Activated CD4-positive, alpha-beta T cell treated with anti-CD3 and anti-CD28 coated beads for 4 hours (primary cell): ENCODE results near the gene ZRANB3.
"Not testable (repeated sequence)": the region's sequence is repeated elsewhere in the genome, so short reads cannot be mapped to it uniquely, and the experiment has no call there.

Source experiments
- DNase-seq, 2 donors: peaks; one replicate each; pipeline ENCODE4 v3.0.0-alpha.2; 2020

Gene ZRANB3

DNA sequence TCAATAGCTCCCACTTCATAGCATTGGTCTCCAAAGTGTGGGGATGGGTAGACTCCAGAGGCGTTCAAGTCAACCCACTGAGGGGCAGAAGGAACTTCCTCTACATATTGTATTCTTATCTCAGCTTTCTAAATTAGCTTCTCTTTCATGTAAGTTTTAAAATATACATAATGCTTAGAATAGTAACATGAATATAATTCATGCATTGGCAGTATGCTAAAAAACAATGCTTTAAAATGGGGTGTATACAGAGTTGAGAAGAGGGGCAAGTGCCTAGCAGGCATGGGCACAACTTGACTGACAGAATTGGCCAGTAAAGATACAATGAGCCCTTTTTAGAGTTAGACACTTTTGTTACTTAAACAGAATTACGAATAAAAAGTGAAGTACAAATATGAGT, 212.2 kb downstream of the ZRANB3 start:
- DNase-seq, result no peak

DNA sequence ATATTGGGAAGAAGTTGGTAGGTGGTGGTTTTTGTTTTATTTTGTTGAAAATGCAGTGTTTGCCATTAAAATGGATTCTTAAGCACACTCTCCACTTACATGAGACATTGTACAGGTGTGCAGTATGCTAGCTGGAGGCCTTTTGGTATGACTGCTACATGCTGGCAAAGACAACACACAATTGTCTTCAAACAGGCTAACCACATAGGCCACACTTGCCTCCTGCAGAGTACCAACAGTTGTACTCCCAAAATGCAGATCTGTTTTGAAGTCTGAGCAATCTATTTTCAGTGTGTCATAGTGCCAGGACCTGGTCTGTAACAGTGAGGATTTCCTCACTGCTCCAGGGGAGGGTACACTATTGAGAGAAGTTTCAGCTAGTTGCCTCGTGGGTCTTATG, 213.6 kb downstream of the ZRANB3 start:
- no peak for DNase-seq

DNA sequence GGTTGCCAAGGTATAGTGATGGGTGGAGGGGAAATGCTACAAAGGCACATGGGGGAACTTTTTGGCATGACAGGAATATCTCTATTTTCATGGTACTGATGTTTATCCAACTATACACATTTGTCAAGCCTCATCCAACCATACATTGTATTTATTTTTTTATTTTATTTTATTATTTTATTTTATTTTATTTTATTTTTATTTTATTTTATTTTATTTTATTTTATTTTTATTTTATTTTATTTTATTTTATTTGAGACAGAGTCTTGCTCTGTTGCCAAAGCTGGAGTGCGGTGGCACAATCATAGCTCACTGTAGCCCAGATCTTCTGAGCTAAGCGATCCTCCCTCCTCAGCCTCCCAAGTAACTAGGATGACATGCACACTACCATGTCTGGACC, 219.1 kb downstream of the ZRANB3 start:
- no peak for DNase-seq

DNA sequence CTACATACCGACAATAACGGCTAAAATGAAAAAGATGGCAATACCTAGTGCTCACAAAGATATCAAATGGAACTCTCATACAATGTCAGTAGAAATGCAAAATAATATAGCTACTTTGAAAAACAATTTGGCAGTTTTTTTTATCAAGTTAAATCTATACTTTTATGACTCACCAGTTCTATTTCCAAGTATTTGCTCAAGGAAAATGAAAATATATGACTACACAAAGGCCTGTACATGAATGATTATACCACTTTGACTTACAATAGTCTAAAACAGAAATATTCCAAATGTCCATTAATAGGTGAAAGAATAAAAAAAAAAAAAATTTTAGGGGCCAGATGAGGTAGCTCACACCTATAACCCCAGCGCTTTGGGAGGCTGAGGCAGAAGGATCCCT, 219.8 kb downstream of the ZRANB3 start:
- no peak for DNase-seq

DNA sequence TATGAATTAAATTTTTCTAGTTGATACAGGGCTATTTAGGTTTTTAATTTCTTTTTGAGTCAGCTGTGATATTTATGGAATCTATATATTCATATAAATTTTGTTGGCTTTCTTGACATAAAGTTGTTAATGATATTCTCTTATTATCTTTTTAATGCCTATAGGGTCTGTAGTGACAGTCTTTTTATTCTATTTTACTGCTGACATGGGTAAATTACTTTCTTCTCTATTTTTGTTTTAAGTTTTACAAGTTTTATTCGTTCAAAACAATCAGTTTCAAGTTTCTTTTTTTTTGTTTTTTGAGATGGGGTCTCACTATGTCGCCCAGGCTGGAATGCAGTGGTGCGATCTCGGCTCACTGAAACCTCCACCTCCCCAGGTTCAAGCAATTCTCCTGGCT, 226.3 kb downstream of the ZRANB3 start:
- DNase-seq, result no peak

DNA sequence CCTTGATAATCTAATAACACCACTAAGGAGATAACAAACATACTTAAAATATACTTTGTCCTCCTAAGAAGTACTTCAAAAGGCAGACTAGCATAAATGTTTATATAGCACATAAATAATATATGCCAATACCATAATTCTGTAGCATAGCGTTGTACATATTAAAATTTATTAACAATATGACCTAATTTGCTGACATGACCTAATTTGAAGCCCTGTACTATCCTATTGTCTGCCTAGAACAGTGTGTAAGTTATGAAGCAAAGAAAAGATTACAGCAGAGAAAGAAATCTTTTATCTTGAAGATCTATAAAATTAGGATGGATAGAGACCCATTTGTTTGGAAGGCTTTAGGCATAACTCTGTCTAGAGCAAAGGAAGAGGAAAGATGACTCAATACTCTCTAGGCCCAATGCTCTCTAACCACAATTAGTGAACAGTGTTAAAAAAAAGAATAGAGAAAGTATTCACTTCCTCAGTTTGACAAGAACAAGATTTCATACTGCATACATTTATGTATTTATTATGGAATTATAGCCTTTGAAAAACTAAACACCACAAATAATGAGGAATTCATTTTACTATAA, 231.3 kb downstream of the ZRANB3 start:
- no peak for DNase-seq

DNA sequence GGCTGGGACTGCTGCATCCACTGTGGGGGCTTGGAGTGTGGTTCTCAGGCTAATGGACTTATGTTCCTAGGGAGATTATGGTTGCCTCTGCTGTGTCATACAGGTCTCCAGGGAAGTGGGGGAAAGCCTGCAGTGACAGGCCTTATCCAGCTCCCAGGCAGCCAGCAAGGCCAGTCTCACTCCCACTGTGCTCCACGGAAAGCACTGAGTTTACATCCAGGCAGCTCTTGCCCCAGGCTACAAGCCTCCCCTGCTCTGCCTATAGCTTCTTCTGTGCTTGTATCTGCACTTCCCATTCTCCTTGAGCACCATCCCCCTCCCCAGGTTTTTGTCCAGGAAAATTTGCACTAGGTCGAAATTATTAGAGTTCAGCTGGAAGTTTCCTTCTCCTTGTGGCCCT, 231.9 kb downstream of the ZRANB3 start:
- no peak for DNase-seq

DNA sequence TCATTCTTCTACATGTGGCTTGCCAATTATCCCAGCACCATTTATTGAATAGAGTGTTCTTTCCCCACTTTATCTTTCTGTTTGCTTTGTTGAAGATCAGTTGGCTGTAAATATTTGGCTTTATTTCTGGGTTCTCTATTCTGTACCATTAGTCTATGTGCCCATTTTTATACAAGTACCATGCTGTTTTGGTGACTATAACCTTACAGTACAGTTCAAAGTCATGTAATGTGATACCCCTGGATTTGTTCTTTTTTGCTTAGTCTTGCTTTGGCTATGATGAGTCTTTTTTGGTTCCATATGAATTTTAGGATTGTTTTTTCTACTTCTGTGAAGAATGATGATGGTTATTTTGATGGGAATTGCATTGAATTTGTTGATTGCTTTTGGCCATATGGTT, 243.9 kb downstream of the ZRANB3 start:
- not testable (repeated sequence) for DNase-seq

DNA sequence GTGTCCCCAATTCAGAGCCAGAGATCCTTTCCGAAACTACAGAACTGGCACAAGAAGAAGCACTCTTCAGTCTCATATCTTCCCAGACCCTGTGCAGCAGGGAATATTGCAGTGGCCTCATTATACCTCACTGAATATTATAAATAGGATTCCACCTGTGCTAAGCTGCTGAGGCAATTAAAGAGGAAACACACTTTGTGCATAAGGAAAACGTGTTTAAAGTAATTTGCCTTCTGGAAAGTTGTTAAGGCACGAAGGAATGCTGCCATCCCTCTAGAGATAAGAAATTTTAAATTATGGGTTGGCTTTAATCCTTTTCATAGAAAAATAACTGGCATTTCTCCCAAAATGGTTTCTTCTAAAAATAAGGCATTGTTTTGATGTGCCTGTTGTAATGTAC, 245.6 kb downstream of the ZRANB3 start:
- DNase-seq, result no peak

DNA sequence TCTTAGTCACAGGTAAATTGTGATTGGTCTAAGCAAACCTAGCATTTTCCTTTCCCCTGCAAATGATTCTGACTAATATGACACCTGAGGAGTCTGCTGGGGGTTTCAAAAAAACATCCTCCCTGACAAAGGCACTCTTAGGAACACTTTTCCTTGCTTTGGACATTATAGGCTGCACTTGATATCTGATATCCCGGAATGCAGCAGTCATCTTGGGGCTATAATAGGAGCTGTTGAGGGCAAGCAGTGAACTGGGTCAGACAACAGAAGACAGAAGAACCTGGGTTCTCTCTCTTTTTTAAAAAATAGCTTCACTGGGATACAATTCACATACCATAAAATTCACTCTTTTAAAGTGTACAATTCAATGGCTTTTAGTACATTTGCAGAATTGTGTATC, 249.6 kb downstream of the ZRANB3 start:
- DNase-seq, result no peak

DNA sequence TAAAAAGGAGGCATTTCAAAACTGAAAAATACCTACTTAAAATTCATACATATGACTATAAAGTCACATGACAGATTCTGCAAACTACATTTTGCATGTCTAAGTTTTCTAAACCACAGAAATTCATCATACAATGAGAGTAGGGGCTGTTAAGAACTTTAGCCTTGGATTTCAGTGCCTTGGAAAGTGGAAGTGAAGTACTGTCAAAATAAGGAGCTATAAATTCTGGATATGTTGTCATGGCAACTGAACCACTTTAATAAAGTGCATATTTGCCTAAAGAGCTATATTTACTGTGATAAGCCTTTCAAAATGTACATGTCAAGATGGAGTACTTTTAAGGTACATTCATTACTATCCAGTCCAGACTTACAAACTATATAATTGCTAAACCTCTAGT, 251.8 kb downstream of the ZRANB3 start:
- DNase-seq, result no peak

DNA sequence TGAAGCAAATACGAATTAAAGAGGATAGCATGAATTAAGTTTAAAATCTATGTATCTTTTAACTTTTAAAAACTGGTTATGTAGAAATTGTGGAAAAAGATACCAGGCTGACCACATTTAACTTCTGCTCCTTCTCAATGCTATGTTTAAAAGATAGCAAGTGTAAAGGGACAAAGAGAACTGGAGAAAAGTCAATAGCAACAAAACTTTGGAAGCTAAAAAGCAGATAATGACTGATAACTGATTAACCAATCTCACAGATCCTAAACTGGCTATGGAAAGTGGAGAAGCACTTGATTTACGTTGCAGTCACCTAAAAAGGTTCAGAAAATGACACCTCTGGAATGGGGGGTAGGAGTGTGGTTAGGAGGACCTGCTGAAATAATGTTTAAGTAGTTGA, 254.5 kb downstream of the ZRANB3 start:
- no peak for DNase-seq

DNA sequence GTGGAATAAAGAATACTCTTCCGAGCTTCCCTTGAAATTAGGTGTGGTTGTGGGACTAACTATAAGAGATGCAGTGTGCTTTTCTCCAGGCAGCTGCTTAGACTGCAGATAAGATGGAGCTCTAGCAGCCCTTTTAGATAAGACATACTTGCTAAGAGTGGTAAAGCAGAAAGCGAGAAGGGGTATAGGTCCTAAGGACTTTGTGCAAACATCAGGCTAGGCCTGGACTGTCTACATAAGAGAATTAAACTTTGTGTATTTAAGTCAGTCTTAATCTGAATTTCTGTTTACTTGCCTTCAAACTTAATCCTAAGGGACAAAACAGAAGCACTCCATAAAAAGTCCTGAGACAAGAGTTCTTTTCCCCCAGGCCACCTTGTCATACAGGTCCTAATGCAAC, 260.0 kb downstream of the ZRANB3 start:
- DNase-seq, result no peak

DNA sequence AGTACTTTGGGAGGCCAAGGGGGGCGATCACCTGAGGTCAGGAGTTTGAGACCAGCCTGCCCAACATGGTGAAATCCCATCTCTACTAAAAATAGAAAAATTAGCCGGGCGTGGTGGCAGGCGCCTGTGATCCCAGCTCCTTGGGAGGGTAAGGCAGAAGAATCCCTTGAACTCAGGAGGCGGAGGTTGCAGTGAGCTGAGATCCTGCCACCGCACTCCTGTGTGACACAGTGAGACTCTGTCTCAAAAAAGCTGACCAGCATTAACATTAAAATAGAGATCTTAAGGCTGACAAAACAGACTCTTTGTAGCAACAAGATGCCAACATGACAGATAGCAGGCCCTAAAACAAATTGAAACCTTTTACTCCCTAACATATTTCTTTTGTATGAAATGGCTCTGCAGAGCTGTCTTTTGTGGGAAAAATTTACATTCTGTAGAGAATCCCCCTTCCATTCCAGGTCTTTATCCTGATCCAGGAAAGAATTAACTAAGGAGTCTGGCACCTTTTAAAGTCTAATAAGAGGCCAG, 265.0 kb downstream of the ZRANB3 start:
- DNase-seq, result no peak

DNA sequence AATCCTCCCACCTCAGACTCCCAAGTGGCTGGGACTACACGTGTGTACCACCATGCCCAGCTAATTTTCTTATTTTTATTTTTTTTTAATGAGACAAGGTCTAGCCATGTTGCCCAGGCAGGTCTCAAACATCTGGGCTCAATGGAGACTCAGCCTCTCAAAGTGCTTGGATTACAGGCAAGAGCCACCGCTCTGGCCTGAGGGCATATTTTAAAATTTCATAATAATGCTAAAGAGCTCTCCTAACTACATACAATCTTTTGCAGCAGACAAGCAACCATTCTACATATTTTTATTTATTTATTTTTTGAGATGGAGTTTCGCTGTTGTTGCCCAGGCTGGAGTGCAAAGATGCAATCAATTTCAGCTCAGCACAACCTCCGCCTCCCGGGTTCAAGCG, 271.9 kb downstream of the ZRANB3 start:
- no peak for DNase-seq

DNA sequence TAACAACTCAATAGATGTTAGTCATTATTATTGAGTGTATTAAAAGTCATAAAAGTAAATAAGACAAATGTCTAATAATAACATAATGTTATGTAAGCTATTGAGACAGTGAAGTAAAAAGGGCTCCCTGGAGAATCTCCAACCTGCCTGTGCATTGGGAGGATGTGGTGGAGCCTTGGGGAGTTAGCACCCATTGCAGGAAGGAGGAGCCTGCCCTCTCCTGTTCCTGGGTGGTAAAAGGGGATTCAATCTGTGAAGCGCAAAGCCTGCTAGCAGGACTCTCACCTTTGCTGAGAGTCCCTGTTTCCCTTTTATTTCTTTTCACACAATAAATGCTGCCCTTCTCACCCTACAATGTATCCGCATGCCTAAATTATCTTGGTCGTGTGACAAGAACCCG, 272.8 kb downstream of the ZRANB3 start:
- DNase-seq, result no peak

DNA sequence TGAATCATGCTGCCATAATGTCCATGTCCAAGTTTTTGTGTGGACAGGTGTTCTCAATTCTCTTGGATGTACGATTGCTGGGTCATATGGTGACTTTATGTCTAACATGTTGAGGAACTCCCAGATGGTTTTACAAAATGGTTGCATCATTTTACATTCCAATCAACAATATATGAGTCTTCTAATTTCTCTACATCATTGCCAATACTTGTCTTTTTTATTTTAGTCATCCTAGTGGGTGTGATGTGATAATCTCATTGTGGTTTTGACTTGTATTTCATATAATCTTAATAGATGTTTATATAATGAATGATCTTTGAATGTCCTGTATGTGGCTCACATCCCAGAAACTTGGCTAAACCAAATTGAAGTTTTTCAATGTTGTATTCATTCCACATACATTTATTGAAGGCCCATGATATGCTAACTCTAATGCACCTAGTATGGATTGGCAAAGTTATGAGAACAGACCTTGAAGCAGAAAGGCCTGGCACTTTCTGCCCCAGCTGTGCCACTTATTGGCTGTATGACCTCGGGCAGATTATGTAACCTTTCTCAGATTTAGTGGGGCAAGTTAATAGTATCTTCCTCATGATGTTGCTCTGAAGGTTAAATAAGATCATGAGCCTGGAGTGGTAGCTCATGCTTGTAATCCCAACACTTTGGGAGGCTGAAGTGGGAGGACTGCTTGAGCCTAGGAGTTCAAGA, 273.5 kb downstream of the ZRANB3 start:
- no peak for DNase-seq

DNA sequence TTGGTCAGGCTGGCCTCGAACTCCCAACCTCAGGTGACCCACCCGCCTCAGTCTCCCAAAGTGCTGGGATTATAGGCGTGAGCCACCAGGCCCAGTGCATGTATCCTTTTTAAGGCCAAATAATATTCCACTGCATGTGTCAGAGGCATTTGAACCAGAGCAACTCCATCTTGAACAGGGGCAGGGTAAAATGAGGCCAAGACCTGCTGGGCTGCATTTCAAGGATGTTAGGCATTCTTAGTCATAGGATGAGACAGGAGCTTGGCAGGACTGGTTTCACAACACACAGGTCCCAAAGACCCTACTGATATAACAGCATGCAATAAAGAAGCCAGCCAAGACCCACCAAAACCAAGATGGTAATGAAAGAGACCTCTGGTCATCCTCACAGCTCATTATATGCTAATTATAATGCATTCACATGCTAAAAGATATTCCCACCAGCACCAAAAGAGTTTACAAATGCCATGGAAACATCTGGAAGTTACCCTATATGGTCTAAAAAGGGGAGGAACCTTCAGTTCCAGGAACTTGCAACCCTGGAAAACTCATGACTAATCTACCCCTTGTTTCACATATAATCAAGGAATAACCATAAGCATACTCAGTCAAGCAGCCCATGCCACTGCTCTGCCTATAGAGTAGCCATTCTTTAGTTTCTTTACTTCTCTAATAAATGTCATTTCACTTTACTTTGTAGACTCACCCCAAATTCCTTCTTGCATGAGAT, 274.3 kb downstream of the ZRANB3 start:
- DNase-seq, result no peak

DNA sequence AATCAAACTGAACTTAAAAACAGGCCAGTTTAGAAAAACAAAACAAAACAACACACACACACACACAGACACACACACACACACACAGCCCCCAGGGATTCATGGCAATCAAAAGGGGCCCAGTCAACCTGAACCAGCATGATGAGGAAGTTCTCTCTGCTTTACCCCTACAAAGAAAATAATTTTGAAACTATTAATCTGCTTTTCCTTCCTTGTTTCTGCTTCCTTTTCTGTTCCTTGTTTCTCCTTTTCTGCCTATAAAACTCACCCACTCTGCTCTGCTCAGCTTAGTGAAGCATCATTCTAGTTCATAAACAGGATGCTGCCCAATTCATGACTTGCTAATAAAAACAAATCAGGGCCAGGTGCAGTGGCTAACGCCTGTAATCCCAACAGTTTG, 275.8 kb downstream of the ZRANB3 start:
- DNase-seq, result no peak

DNA sequence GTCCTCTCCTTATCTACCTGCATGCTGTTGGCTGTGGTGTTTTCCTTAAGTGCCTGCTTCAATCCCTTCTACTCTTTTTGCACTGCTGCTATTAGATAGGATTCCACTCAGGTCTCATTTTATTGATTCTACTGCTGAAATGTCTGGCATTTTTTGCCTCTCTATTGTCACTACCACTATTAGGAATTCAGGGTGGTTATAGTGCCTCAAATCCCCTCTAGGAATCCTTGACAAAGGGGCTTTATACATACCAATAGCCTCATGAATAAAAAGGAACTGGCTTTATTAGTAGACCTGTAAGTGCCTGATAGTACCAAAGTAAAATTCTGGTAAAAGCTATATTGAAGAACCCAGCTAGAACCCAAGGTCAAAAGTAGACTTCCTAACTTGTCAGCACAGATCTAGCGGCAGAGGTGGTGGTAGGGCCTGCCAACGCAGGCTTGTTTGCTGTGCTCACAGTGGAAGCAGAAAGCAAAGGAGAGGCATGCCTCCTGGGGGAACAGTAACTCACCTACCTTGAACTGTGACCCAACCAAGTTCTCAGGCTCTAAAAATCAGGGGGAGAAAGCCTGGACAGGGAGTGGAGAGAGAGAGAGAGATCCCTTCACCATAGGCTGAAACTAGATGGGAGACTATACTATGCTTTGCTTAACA, 278.1 kb downstream of the ZRANB3 start:
- no peak for DNase-seq

DNA sequence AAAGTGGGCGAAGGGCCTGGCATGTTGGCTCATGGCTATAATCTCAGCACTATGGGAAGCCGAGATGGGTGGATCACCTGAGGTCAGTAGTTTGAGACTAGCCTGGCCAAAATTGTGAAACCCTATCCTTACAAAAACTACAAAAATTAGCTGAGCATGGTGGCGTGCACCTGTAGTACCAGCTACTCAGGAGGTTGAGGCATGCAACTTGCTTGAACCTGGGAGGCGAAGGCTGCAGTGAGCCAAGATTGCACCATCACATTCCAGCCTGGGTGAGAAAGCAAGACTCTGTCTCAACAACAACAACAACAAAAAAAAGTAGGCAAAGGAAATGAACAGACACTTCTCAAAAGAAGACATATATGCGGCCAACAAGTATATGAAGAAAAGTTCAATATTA, 282.4 kb downstream of the ZRANB3 start:
- DNase-seq, result no peak

DNA sequence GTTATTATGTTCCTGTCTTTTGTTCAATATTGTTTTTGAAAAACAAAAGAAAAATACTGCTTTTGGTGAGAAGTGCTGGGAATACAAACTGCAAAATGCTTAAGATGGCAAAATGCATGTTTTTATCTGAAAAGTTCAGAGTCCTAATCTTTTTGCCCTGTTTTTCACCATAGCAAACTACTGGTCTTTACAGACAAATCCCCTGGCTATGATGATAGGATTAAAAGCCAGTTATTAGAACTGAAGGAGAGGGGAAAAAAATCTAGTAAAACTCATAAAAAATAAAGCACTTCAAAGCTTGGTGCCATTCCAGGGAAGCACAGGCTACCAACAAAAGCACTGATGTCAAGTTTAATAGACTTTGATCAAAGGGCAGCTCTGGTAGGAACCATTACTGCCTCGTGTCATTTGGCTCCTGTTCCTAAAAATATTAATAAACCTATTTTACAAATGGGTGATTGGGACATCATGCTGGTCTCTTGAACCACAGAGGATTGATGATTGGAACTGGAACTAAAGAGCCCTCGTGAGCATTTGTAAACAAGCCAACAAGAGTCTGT, 284.2 kb downstream of the ZRANB3 start:
- DNase-seq, result no peak

DNA sequence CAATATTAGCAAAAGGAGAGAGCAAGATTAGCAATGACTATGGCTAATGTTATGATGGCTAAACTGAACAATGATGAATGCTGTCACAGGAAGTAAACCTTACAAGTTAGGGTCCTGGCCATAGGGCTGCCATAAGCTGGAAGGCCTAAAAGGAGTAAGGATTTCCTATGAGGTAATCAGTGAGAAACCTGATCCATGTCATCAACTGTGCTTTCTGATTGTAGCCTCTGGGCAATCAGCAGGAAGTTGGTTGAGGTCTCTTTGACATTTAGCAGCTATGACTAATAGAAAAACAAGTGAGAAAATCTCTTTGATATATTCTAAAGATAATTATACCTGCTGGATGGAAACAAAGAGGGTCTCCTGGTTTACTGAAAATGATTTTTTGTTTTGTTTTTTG, 285.9 kb downstream of the ZRANB3 start:
- peak in 1 of 2 donors; percentile 1 for DNase-seq
